Central memory CD4-positive, alpha-beta T cell (primary cell): ENCODE results near the gene TNRC6A.
"Not testable (repeated sequence)": the region's sequence is repeated elsewhere in the genome, so short reads cannot be mapped to it uniquely, and the experiment has no call there.

Source experiments
- DNase-seq: peaks from one replicate; pipeline ENCODE4 v3.0.0; 2022

Gene TNRC6A

GRCh38 chr16:24761526-24761925 is 32.1 kb downstream of the TNRC6A start:
- no peak for DNase-seq

- no peak for DNase-seq
Observed at GRCh38 chr16:24764916-24765315, 35.5 kb downstream of the TNRC6A start.

GRCh38 chr16:24766057-24766456 is 36.6 kb downstream of the TNRC6A start:
- no peak for DNase-seq

GRCh38 chr16:24769806-24770205 is 40.4 kb downstream of the TNRC6A start:
- DNase-seq = no peak

GRCh38 chr16:24771132-24771778 is 41.8 kb downstream of the TNRC6A start:
- DNase-seq = no peak

GRCh38 chr16:24771779-24772157 is 42.3 kb downstream of the TNRC6A start:
- DNase-seq = no peak

GRCh38 chr16:24773771-24774427 is 44.4 kb downstream of the TNRC6A start:
- DNase-seq = peak; percentile 10

GRCh38 chr16:24774510-24774909 is 45.1 kb downstream of the TNRC6A start:
- no peak for DNase-seq

- DNase-seq = no peak
Observed at GRCh38 chr16:24775455-24775854, 46.0 kb downstream of the TNRC6A start.

- DNase-seq = no peak
Observed at GRCh38 chr16:24776501-24777220, 47.2 kb downstream of the TNRC6A start.

GRCh38 chr16:24778671-24779070 is 49.2 kb downstream of the TNRC6A start:
- no peak for DNase-seq

GRCh38 chr16:24781256-24781655 is 51.8 kb downstream of the TNRC6A start:
- DNase-seq = no peak

GRCh38 chr16:24784121-24784520 is 54.7 kb downstream of the TNRC6A start:
- DNase-seq = no peak

GRCh38 chr16:24789881-24790280 is 60.4 kb downstream of the TNRC6A start:
- DNase-seq = no peak

GRCh38 chr16:24800586-24800985 is 71.1 kb downstream of the TNRC6A start:
- DNase-seq = no peak

- no peak for DNase-seq
Observed at GRCh38 chr16:24801761-24802302, 72.4 kb downstream of the TNRC6A start.

- DNase-seq = no peak
Observed at GRCh38 chr16:24805484-24805883, 76.0 kb downstream of the TNRC6A start.

- DNase-seq = no peak
Observed at GRCh38 chr16:24807301-24807700, 77.8 kb downstream of the TNRC6A start.

- no peak for DNase-seq
Observed at GRCh38 chr16:24810951-24811843, 81.7 kb downstream of the TNRC6A start.

- not testable (repeated sequence) for DNase-seq
Observed at GRCh38 chr16:24812813-24813212, 83.4 kb downstream of the TNRC6A start.

- DNase-seq = no peak
Observed at GRCh38 chr16:24815021-24815420, 85.6 kb downstream of the TNRC6A start.

- DNase-seq = no peak
Observed at GRCh38 chr16:24816688-24817087, 87.2 kb downstream of the TNRC6A start.
